PC-9 (cell line): ENCODE results near the gene DRAM2.

ENCODE experiments used
- CTCF ChIP-seq: fragments of 200-600 bp; sonication (generic); conservative IDR thresholded peaks from 2 replicates; pipeline ENCODE4 v1.6.1; 2017; ENCODE audit warnings: mixed run types, antibody characterized with exemption, mild to moderate bottlenecking, moderate library complexity
- EZH2 ChIP-seq: fragments of 200-600 bp; sonication (generic); IDR thresholded peaks from 2 replicates; pipeline ENCODE4 v1.8.0; 2017; ENCODE audit warnings: antibody characterized with exemption, low read depth

GRCh38 chr1:111089638-111090037 is 50.3 kb downstream of the DRAM2 start:
- no peak for TF ChIP-seq CTCF
- TF ChIP-seq EZH2, result no peak
